IMR-90 (cell line): ENCODE data around the gene SLC22A12.

Experiments used
- CTCF ChIP-seq: conservative IDR thresholded peaks from 2 replicates; pipeline ENCODE4 v1.5.1; 2012; ENCODE audit warnings: mild to moderate bottlenecking, low read depth, low read length, improper control_type of control experiment
- ELK1 ChIP-seq: fragments of 150-350 bp; IDR thresholded peaks from 2 replicates; pipeline ENCODE4 v1.6.1; 2016; ENCODE audit warnings: low read depth, mild to moderate bottlenecking, low read length, moderate library complexity, borderline replicate concordance
- MAFK ChIP-seq: IDR thresholded peaks from 2 replicates; pipeline ENCODE4 v1.6.1; 2012; ENCODE audit warnings: low read depth, low read length, improper control_type of control experiment
- MAZ ChIP-seq: IDR thresholded peaks from 2 replicates; pipeline ENCODE4 v1.6.1; 2012; ENCODE audit warnings: low read depth, mild to moderate bottlenecking, low read length, improper control_type of control experiment, moderate library complexity, borderline replicate concordance
- POLR2A ChIP-seq: IDR thresholded peaks from 2 replicates; pipeline ENCODE4 v1.6.1; 2012; ENCODE audit warnings: mild to moderate bottlenecking, low read depth, low read length
- RCOR1 ChIP-seq: IDR thresholded peaks from 2 replicates; pipeline ENCODE4 v1.6.1; 2012; ENCODE audit warnings: mild to moderate bottlenecking, low read length, improper control_type of control experiment; ENCODE audit not compliant: insufficient replicate concordance
- SMC3 ChIP-seq: fragments of 150-350 bp; IDR thresholded peaks from 2 replicates; pipeline ENCODE4 v1.6.1; 2016; ENCODE audit warnings: low read depth, mild to moderate bottlenecking, antibody characterized with exemption, low read length, moderate library complexity

GRCh38 chr11:64619196-64619595 is 28.2 kb downstream of the SLC22A12 start:
- TF ChIP-seq ELK1 = no peak
- no peak for TF ChIP-seq CTCF
- no peak for TF ChIP-seq MAFK
- TF ChIP-seq SMC3 = no peak
- no peak for TF ChIP-seq MAZ
- TF ChIP-seq RCOR1 = no peak
- TF ChIP-seq POLR2A = no peak
